Prostate gland (tissue), 2 donors: ENCODE results near the gene MED8. TPM values are rescaled to one million over a fixed set of nuclear protein-coding genes. Genes with fewer than 3 reads are reported as not detected.

ENCODE experiments used
- DNase-seq: peaks from one replicate; pipeline ENCODE4 v3.0.0-alpha.2; 2019; ENCODE audit warnings: low spot score
- H3K27ac ChIP-seq, 2 donors: fragments of 200-600 bp; sonication (generic); 2 replicates each; pipeline ENCODE4 v1.5.1; 2017 to 2019
- H3K27me3 ChIP-seq: fragments of 200-600 bp; sonication (generic); replicated peaks from 2 replicates; pipeline ENCODE4 v1.5.1; 2019; ENCODE audit not compliant: insufficient read depth
- H3K36me3 ChIP-seq, 2 donors: fragments of 200-600 bp; sonication (generic); 1 replicate in 1 of 2; 2 replicates in 1 of 2; pipeline versions ENCODE4 v1.5.1 to v1.8.1; 2017 to 2019
- H3K4me1 ChIP-seq: fragments of 200-600 bp; sonication (generic); replicated peaks from 2 replicates; pipeline ENCODE4 v1.5.1; 2019
- H3K4me3 ChIP-seq, 2 donors: fragments of 200-600 bp; sonication (generic); 2 replicates each; pipeline ENCODE4 v1.5.1; 2017 to 2019
- H3K9me3 ChIP-seq: fragments of 200-600 bp; sonication (generic); 2 replicates; pipeline ENCODE4 v1.5.1; 2017
- POLR2A ChIP-seq: fragments of 450-650 bp; IDR thresholded peaks from one replicate; pipeline ENCODE4 v1.6.1; 2016; ENCODE audit warnings: antibody characterized with exemption, mild to moderate bottlenecking
- POLR2AphosphoS5 ChIP-seq: sonication (generic); formaldehyde crosslinking; IDR thresholded peaks from one replicate; pipeline ENCODE4 v1.6.1; 2017; ENCODE audit warnings: antibody characterized with exemption
- WGBS: methylation state at CpG from one replicate; pipeline ENCODE4 v1.1.5; 2018; 5-methylcytosine and 5-hydroxymethylcytosine counted together
- intact Hi-C: fragments of 100-400 bp; cut with DNase I; formaldehyde crosslinking; loops from one replicate; pipeline ENCODE4 v1.14.2; 2022
- total RNA-seq, 2 donors: library from RNA; depleted of rRNA; stranded (reverse); fragments of >200 nt; gene quantifications; one replicate each; pipeline ENCODE4 v1.1.0, GENCODE V29; 2016
- TF ChIP-seq, protein P1 (sequence below), 4 experiments: fragments of 200-600 bp in 2 of 4; fragments of 450-650 bp in 2 of 4; sonication (generic) in 2 of 4; IDR thresholded peaks; 1 replicate in 3 of 4; 2 replicates in 1 of 4; pipeline ENCODE4 v1.5.1; 2016 to 2019; ENCODE audit warnings: antibody characterized with exemption in 4 of 4, mild to moderate bottlenecking in 2 of 4, moderate library complexity in 2 of 4

The MED8 gene
- total RNA-seq: 10 to 100 TPM; 36.9 to 43.2 TPM

- Histone ChIP-seq H3K27me3 (no peaks in the 10 kb centered on the region), H3K36me3 (peaks cover 12 to 15% of the 10 kb centered on the region in 2 donors), H3K4me1 (peaks cover 10% of the 10 kb centered on the region), H3K9me3 (no peaks in the 10 kb centered on the region), H3K27ac (peak within 1 kb of the TSS; percentile 83 to 85), H3K4me3 (peak within 1 kb of the TSS; percentile 65 to 74)
- intact Hi-C loops: no loop called here
- TF ChIP-seq POLR2A (peak; percentile 68), POLR2AphosphoS5 (peak; percentile 96)
- TF ChIP-seq, protein P1, sequence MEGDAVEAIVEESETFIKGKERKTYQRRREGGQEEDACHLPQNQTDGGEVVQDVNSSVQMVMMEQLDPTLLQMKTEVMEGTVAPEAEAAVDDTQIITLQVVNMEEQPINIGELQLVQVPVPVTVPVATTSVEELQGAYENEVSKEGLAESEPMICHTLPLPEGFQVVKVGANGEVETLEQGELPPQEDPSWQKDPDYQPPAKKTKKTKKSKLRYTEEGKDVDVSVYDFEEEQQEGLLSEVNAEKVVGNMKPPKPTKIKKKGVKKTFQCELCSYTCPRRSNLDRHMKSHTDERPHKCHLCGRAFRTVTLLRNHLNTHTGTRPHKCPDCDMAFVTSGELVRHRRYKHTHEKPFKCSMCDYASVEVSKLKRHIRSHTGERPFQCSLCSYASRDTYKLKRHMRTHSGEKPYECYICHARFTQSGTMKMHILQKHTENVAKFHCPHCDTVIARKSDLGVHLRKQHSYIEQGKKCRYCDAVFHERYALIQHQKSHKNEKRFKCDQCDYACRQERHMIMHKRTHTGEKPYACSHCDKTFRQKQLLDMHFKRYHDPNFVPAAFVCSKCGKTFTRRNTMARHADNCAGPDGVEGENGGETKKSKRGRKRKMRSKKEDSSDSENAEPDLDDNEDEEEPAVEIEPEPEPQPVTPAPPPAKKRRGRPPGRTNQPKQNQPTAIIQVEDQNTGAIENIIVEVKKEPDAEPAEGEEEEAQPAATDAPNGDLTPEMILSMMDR (IDR thresholded peaks at IDR 0.05): no peak
- under 1% methylated on average over 56 of the region's 65 CpGs for WGBS
- peak; percentile 93 for DNase-seq
Observed at GRCh38 chr1:43389326-43390313, at the start of gene MED8, which contains the start of gene SZT2. TSS of gene MED8 (minus strand) at chr1:43389800. CDS start at chr1:43389764, 36 bp downstream. TSS of gene SZT2 (plus strand) at chr1:43389899. CDS start at chr1:43389969, 70 bp downstream.

DNA sequence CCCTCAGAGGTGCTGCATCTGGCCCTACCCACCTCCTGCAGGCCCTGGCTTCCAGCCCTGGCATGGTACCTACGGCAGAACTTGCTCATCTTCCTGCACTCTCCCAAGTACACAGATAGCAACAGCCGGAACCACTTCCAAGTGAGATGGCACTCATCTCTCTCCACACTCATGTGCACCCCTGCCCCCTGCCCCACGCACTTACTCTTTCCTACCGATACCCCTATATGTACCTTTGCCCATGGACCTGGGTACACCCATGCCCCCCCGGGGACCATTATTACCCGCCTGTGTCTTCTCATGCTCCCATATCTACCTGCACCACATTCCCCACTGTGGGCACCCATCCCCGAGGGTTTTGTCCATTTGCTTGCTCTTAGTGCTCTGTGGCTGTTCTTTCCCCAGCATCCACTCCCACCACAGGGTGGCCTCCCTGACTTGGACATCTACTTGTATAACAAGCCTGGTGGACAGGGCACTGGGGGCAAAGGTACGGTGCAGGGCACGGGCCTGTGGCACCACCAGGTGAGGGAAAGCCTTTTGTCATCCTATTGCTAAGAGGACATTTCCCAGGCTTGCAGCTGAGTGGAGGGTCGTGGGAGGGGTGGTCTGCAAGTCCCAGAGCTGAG lies 49.5 kb upstream of the MED8 start:
- no peak for DNase-seq
- peaks cover 0 to 12% of the 10 kb centered on the region in 2 donors for H3K36me3 ChIP-seq

GRCh38 chr1:43438576-43438952 lies 49.0 kb upstream of the MED8 start:
- Histone ChIP-seq H3K36me3 (peaks cover 2 to 10% of the 10 kb centered on the region in 2 donors), H3K9me3 (no peaks in the 10 kb centered on the region), H3K27me3 (no peaks in the 10 kb centered on the region), H3K4me1 (no peaks in the 10 kb centered on the region), H3K27ac (no peak overlapping the region), H3K4me3 (no peak overlapping the region)
- intact Hi-C loops: no loop called here
- TF ChIP-seq POLR2A (no peak), POLR2AphosphoS5 (no peak)
- TF ChIP-seq, protein P1 (IDR thresholded peaks at IDR 0.05): no peak
- WGBS: 98% methylated on average over 8 of the region's 8 CpGs
- no peak for DNase-seq

More for the DNA sequence above, 49.5 kb upstream of the MED8 start:
- no peaks in the 10 kb centered on the region for H3K9me3 ChIP-seq
- no peak overlapping the region for H3K27ac ChIP-seq
- no peak overlapping the region for H3K4me3 ChIP-seq
- H3K27me3 ChIP-seq: no peaks in the 10 kb centered on the region
- no peak for TF ChIP-seq POLR2A
- TF ChIP-seq, protein P1 (IDR thresholded peaks at IDR 0.05): no peak
- no peak for TF ChIP-seq POLR2AphosphoS5
- intact Hi-C loops: no loop called here
- WGBS: 85% methylated on average over 10 of the region's 10 CpGs
- H3K4me1 ChIP-seq: no peaks in the 10 kb centered on the region

DNA sequence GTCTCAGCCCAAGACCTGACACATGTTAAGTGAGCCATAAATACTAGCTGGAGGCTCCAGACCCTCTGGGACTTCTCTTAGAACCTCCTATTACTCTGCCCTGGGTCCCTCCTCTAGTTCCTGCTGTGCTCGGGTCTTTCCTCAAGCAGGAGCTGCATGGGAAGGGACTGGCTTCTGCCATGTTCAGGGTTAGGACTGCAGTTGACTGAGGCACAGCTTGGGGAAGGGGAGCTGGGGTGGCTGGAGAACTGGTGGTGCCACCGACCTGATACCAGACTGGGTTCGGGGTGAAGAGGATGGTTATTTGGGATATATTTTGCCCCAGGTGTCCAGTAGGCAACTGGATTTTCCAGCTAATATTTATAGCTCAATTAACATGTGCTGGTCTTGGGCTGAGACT lies 48.4 kb upstream of the MED8 start:
- peaks cover 7 to 8% of the 10 kb centered on the region in 2 donors for H3K36me3 ChIP-seq
- 89% methylated on average over 3 of the region's 3 CpGs for WGBS

More for the DNA sequence above, 48.4 kb upstream of the MED8 start:
- intact Hi-C loops: no loop called here
- no peaks in the 10 kb centered on the region for H3K9me3 ChIP-seq
- H3K4me1 ChIP-seq: no peaks in the 10 kb centered on the region
- no peak overlapping the region for H3K27ac ChIP-seq
- DNase-seq: no peak
- no peaks in the 10 kb centered on the region for H3K27me3 ChIP-seq
- no peak overlapping the region for H3K4me3 ChIP-seq
- TF ChIP-seq POLR2AphosphoS5 (no peak), POLR2A (no peak)
- TF ChIP-seq, protein P1 (IDR thresholded peaks at IDR 0.05): no peak
